ENCODE data around the gene FAM110D.

FAM110D gene

GRCh38 chr1:26158908-26159742 lies at the start of gene FAM110D:
TSS of gene FAM110D (plus strand) at chr1:26159079. CDS start at chr1:26161292, 2,213 bp downstream.
- DNase-seq (ENCODE audit: low read depth, low spot score): no peak

GRCh38 chr1:26109229-26110164 lies 49.4 kb upstream of the FAM110D start:
- DNase-seq (ENCODE audit: low read depth, low spot score): no peak

DNA sequence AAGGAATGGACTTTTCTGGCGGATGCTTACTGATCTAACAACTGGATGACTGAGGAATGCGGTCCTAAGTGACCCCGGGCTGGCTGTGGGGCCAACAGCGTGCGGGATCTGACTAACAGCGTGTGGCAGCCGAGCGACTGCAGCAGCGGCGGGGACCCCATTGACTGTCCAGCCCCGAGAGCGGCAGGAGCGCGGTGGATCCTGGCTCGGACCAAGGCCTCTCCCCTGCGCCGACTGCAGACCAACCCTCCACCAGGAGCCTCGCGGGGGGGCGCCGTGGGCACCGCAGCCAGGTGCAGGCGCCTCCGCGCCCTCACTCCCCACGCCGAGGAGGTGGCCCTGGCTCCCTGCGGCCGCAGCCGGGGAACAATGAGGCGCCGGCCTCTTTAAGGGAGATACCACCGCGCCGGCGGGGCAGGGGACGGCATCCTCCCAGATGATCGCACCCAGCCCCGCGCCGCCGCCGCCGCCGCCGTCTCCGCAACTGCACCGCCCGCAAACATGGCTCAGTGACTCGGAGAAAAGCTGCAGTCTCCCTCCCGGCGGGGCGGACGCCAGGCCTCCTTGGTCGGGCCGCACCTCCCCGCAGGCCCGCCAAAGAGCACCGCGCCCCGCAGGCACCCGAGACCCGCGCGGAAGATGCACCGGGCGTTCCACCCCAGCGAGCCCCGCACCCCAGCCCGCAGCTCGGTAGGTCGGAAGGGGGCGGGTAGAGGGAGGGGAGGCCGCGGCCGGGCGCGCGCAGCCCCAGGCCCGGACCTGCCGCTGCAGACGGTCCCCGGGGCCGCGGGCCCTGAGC lies 47.9 kb upstream of the FAM110D start:
- peak; percentile 30 for DNase-seq (ENCODE audit: low read depth, low spot score)

DNA sequence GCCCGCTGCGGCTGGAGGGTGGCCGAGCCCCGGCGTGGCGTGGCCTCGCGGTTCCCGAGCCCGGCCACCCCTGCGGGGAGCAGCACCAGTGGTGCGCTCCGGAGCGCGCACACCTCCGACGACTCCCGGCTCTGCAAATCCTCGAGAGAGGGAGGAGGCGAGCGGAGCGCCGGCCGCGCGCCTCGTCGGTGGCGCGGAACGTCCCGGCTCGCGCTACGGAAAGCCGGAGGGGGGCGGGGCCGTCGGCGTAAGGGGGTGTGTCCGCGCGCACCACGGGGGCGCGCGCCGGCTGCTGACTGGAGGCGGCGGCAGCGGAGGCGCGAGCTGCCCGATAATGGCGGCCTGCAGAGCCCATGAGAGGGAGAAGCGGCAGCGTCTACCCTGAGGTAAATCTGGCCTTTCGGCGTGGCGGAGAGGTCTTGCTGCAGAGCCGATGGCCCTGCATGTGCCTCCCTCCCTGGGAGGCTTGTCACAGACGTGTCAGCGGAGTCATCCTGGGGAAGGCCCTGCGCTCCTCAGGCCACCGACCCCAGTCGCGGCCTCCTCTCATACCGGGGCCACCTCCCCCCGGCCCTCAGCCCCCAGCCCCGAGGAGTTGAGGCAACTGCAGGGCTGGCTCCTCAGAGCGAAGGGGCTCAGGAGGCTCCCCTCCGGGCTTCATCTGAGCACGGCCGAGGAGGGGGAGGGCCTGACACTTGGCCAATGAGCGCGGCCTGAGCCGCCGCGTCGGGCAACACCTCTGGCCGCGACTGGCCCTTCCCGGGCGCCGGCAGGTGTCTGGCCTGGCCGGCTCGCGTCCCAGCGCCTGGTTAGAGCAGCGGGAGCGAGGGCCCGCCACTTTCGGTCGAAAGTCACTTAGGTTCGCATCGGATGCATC lies 47.1 kb upstream of the FAM110D start, which contains the start of gene PDIK1L:
Gene PDIK1L (plus strand): TSS at position 295 of the 877 bp plus-strand sequence. CDS start 2,485 bp downstream, outside the sequence.
- peak; percentile 85 for DNase-seq (ENCODE audit: low read depth, low spot score)

DNA sequence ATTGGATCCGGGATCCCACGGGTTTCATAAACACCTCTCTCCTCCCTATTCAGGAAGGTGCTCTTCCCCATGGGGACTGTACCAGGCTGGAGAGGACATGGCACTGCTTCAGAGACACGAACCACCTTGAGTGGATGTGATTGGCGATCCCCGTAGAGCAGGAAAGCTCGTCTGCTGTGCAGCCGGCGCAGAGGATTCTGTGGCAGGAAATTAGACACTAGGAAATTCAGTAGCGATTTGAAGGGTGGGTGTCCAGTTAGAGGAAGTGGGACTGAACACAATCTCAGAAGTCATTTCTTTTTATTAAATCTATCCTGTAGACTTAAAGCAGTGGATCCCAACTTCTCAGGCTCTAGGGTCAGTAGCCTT lies 46.5 kb upstream of the FAM110D start:
- no peak for DNase-seq (ENCODE audit: low read depth, low spot score)

GRCh38 chr1:26114165-26114927 lies 44.5 kb upstream of the FAM110D start:
- DNase-seq (ENCODE audit: low read depth, low spot score): no peak

DNA sequence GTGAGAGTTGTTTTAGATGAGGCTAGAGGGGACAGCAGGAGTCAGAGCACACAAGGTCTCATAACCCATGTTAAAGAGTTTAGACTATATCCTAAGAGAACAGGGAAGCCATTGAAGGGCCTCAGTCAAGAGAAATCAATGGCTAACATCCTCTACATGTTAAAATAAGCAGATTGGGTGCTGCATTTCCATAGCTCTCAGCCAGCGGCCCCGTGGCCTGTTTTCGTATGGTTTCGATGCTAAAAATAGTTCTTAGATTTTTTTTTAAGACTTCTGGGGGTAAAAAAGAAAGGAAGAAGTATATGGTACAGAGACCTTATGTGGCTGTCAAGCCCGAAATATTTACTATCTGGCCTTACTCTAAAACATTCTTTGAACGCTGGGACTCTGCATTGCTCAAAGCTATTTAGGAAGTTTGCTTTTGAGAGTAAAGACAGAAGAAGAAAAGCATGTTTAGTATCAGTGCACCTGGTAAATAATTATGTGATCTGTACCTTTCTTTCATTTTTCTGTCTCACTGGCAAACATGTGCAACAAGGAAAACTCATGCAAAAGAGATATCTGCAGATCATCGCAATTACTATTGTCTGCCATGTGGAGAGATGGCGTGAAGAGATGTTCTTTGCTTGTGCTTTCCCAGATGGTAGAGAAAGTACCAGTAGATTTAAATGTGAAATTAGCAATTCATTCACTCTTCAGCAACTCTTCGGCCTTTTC lies 38.8 kb upstream of the FAM110D start:
- no peak for DNase-seq (ENCODE audit: low read depth, low spot score)

GRCh38 chr1:26121854-26122773 lies 36.8 kb upstream of the FAM110D start:
- DNase-seq (ENCODE audit: low read depth, low spot score): no peak

DNA sequence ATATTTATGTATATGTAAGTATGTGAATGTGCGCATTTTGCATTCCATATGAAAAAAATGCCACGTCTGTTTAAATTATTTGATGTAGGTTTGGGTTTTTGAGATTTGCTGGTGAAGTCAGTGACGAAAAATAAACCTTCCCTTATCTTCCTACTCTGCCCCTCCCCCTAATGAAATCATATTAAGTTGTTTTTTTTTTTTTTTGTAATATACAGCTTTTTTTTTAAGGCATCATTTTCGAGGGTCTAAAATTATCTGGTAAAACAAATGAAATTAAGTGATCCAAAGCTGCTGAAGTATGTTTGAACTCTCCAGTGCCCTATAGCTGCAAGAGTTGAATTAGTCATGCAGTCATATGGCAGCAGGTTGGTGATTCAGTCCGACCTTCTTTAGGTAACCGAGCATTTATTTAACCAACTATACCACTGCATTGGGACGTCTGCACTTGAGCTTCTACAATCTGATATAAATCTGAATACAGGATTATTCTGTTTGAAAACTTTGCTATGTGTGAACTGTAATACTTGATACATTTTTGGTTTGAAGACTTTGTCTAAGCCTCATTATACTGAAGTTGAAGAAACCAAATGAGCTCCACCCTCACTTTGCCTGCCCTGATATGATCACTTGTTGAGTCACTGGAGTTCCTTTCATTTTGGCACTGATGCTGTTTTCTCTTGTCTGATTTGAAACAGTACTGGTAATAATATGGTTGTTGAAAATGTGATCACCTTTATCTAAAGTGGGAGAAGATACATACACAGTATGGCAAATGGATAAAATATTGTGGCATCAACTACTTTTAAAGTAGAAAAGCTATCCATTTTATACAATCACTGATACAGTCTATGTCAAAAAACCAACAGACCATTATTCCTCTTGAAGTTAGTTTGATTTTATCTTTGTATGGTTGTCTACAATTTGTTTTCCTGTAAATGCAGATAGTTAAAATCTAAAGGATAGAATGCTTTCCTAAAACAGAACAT lies 35.6 kb upstream of the FAM110D start:
- no peak for DNase-seq (ENCODE audit: low read depth, low spot score)

GRCh38 chr1:26124418-26125331 lies 34.2 kb upstream of the FAM110D start:
- DNase-seq (ENCODE audit: low read depth, low spot score): no peak

DNA sequence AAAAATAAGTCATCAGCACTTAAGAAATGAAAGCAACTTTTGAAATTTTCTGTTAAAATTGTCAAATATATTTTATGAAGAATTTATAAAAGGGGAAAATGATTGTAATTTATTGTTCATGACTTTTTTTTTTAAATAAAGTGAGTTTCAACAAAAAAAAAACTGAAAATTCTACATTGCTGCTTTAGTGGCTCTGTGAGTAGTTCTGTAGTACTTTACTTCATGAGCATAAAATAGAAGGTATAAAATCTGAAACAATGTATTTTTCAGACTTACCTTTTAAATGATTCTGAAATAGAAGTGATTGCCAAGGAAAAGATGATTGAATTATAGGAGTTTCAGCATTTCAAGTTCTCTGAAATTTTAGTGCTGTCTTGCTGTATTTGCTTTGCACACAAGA lies 33.5 kb upstream of the FAM110D start:
- no peak for DNase-seq (ENCODE audit: low read depth, low spot score)

- no peak for DNase-seq (ENCODE audit: low read depth, low spot score)
These were observed 32.9 kb upstream of the FAM110D start for GRCh38 chr1:26125946-26126320.

DNA sequence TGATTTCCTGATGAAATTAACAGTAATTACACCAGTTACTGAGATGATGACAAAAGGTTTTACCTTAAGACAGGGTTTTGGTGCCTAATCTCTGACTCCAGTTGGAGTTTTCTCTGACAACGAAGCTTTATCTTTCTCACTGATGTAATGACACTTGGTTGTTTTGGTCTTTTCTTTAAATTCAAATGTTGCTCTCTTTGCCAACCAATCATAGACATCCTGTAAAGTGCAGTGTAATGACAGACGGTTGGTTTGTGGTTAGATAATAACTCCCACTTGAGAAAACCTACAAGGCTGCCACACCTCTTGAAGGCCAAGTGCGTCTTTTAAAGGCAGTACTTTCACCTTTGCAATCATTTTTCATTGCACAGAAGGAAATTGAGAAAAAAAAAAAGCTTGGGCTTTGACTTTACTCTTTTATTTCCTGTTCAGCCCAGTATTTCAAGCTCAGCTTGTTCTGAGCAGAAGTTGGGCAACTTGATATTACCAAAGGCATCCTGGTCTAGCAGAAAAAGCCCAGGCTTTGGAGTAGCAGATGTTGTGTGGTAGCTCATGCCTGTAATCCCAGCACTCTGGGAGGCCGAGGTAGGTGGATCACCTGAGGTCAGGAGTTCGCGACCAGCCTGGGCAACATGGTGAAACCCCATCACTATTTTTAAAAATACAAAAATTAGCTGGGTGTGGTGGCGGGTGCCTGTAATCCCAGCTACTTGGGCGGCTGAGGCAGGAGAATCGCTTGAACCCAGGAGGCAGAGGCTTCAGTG lies 32.4 kb upstream of the FAM110D start:
- DNase-seq (ENCODE audit: low read depth, low spot score): no peak

- DNase-seq (ENCODE audit: low read depth, low spot score): no peak
These were observed 31.4 kb upstream of the FAM110D start for GRCh38 chr1:26127235-26128163.

Data from activated naive CD8-positive, alpha-beta T cell treated with anti-CD3 and anti-CD28 coated beads, Interleukin-2, amount 50 U/mL, for 16 hours (primary cell).